ENCODE measurements around the gene ANGPT4. TPM values are rescaled to one million over a fixed set of nuclear protein-coding genes. Genes with fewer than 3 reads are reported as not detected.

Gene ANGPT4
- total RNA-seq, 2 donors from 2014 or later = 1.4 to 1.6 TPM

GRCh38 chr20:914727-915498 lies 1.2 kb downstream of the ANGPT4 start:
- DNase-seq (ENCODE audit: low spot score) = no peak
- no peak overlapping the region for H3K4me3 ChIP-seq
- H3K36me3 ChIP-seq = no peaks in the 10 kb centered on the region
- H3K9me3 ChIP-seq = no peaks in the 10 kb centered on the region
- no peak overlapping the region for H3K27ac ChIP-seq
- no peaks in the 10 kb centered on the region for H3K27me3 ChIP-seq (replicated peaks; ENCODE audit: insufficient read depth)
- ATAC-seq (ENCODE audit: insufficient number of reproducible peaks, low FRiP score, low read depth) = no peak
- H3K4me1 ChIP-seq (ENCODE audit: control insufficient read depth in 1 of 2, low read depth in 2 of 2) = peaks cover 0 to 16% of the 10 kb centered on the region in 2 donors
- TF ChIP-seq, protein P1, sequence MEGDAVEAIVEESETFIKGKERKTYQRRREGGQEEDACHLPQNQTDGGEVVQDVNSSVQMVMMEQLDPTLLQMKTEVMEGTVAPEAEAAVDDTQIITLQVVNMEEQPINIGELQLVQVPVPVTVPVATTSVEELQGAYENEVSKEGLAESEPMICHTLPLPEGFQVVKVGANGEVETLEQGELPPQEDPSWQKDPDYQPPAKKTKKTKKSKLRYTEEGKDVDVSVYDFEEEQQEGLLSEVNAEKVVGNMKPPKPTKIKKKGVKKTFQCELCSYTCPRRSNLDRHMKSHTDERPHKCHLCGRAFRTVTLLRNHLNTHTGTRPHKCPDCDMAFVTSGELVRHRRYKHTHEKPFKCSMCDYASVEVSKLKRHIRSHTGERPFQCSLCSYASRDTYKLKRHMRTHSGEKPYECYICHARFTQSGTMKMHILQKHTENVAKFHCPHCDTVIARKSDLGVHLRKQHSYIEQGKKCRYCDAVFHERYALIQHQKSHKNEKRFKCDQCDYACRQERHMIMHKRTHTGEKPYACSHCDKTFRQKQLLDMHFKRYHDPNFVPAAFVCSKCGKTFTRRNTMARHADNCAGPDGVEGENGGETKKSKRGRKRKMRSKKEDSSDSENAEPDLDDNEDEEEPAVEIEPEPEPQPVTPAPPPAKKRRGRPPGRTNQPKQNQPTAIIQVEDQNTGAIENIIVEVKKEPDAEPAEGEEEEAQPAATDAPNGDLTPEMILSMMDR (IDR thresholded peaks at IDR 0.05) = no peak

DNA sequence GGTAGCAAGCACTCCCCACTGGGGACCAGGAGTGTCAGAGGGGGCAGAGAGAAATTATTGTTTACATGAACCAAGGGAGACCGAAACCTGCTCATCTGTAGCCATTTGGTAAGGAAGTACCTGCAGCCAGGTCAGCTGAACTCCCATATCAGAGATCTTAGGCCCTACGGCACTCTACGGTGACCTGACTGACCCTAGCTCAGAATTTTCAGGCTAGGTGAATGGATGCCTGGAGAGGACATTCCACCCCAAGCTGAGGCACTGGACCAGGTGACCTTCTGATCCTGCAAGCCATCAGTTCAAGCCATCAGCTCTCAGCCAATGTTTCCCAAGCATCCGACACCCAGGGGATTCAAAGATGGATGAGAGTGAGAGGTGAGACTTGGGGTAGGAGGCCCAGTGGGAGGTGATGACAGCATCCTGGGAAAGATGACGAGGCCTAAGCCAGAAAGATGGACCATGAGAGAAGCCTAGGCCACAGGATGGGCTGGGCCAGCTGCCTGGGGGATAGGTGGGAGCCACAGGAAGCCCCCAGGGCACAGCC lies 2.8 kb downstream of the ANGPT4 start:
- Histone ChIP-seq H3K27ac (no peak overlapping the region), H3K9me3 (no peaks in the 10 kb centered on the region), H3K4me3 (no peak overlapping the region), H3K36me3 (no peaks in the 10 kb centered on the region), H3K27me3 (replicated peaks; ENCODE audit: insufficient read depth) (no peaks in the 10 kb centered on the region), H3K4me1 (ENCODE audit: control insufficient read depth in 1 of 2, low read depth in 2 of 2) (peaks cover 0 to 17% of the 10 kb centered on the region in 2 donors)
- ATAC-seq (ENCODE audit: insufficient number of reproducible peaks, low FRiP score, low read depth) (no peak), DNase-seq (ENCODE audit: low spot score) (no peak)
- TF ChIP-seq, protein P1 (IDR thresholded peaks at IDR 0.05) = no peak

- TF ChIP-seq, protein P1 (IDR thresholded peaks at IDR 0.05) = no peak
- Histone ChIP-seq H3K9me3 (no peaks in the 10 kb centered on the region), H3K27ac (no peak overlapping the region), H3K36me3 (no peaks in the 10 kb centered on the region), H3K27me3 (replicated peaks; ENCODE audit: insufficient read depth) (no peaks in the 10 kb centered on the region), H3K4me1 (ENCODE audit: control insufficient read depth in 1 of 2, low read depth in 2 of 2) (peaks cover 0 to 17% of the 10 kb centered on the region in 2 donors), H3K4me3 (no peak overlapping the region)
- DNase-seq (ENCODE audit: low spot score) = no peak
- ATAC-seq (ENCODE audit: insufficient number of reproducible peaks, low FRiP score, low read depth) = no peak
These were observed 4.1 kb downstream of the ANGPT4 start for GRCh38 chr20:911882-912600.

GRCh38 chr20:910870-911770 lies 5.0 kb downstream of the ANGPT4 start:
- TF ChIP-seq, protein P1 (IDR thresholded peaks at IDR 0.05) = no peak
- H3K27ac ChIP-seq = peak overlapping the region in 1 of 2 donors; percentile 13
- no peaks in the 10 kb centered on the region for H3K36me3 ChIP-seq
- no peak overlapping the region for H3K4me3 ChIP-seq
- peaks cover 0 to 17% of the 10 kb centered on the region in 2 donors for H3K4me1 ChIP-seq (ENCODE audit: control insufficient read depth in 1 of 2, low read depth in 2 of 2)
- DNase-seq (ENCODE audit: low spot score) (no peak), ATAC-seq (ENCODE audit: insufficient number of reproducible peaks, low FRiP score, low read depth) (no peak)
- H3K27me3 ChIP-seq (replicated peaks; ENCODE audit: insufficient read depth) = no peaks in the 10 kb centered on the region
- H3K9me3 ChIP-seq = no peaks in the 10 kb centered on the region
